GM21737 (cell line): ENCODE measurements around the gene TNFRSF21.
"Not testable (repeated sequence)": the region's sequence is repeated elsewhere in the genome, so short reads cannot be mapped to it uniquely, and the experiment has no call there.

Experiments used
- ATAC-seq: cut with Tn5 transposase; IDR thresholded peaks from one replicate; pipeline ENCODE4 v1.9.1; 2021; ENCODE audit warnings: mild to moderate bottlenecking, moderate library complexity; ENCODE audit not compliant: unreplicated experiment

Gene TNFRSF21

GRCh38 chr6:47230579-47230978 is 79.1 kb downstream of the TNFRSF21 start:
- ATAC-seq, result no peak

GRCh38 chr6:47229255-47229654 is 80.5 kb downstream of the TNFRSF21 start:
- ATAC-seq, result no peak

GRCh38 chr6:47228093-47228492 is 81.6 kb downstream of the TNFRSF21 start:
- ATAC-seq, result not testable (repeated sequence)

- not testable (repeated sequence) for ATAC-seq
These were observed 86.5 kb downstream of the TNFRSF21 start for GRCh38 chr6:47223251-47223650.

- ATAC-seq, result no peak
These were observed 88.1 kb downstream of the TNFRSF21 start for GRCh38 chr6:47221565-47221964.

GRCh38 chr6:47209632-47210031 is 100.1 kb downstream of the TNFRSF21 start:
- ATAC-seq, result no peak

- no peak for ATAC-seq
These were observed 102.4 kb downstream of the TNFRSF21 start for GRCh38 chr6:47207261-47207660.

GRCh38 chr6:47206626-47207025 is 103.1 kb downstream of the TNFRSF21 start:
- no peak for ATAC-seq

- no peak for ATAC-seq
These were observed 105.6 kb downstream of the TNFRSF21 start for GRCh38 chr6:47203938-47204611.

- peak; percentile 83 for ATAC-seq
These were observed 106.3 kb downstream of the TNFRSF21 start for GRCh38 chr6:47203266-47203937.

GRCh38 chr6:47202644-47203205 is 107.0 kb downstream of the TNFRSF21 start:
- ATAC-seq, result peak; percentile 2

- ATAC-seq, result no peak
These were observed 109.0 kb downstream of the TNFRSF21 start for GRCh38 chr6:47200536-47201334.

- ATAC-seq, result no peak
These were observed 111.7 kb downstream of the TNFRSF21 start for GRCh38 chr6:47197682-47198640.

- no peak for ATAC-seq
These were observed 113.6 kb downstream of the TNFRSF21 start for GRCh38 chr6:47196113-47196512.

GRCh38 chr6:47195011-47195650 is 114.6 kb downstream of the TNFRSF21 start:
- no peak for ATAC-seq

GRCh38 chr6:47188588-47189021 is 121.1 kb downstream of the TNFRSF21 start:
- no peak for ATAC-seq

GRCh38 chr6:47187893-47188587 is 121.7 kb downstream of the TNFRSF21 start:
- no peak for ATAC-seq

GRCh38 chr6:47187113-47187512 is 122.6 kb downstream of the TNFRSF21 start:
- ATAC-seq, result no peak

GRCh38 chr6:47182291-47182957 is 127.3 kb downstream of the TNFRSF21 start:
- no peak for ATAC-seq
